ENCODE results near the gene VPS13D.

The VPS13D gene

DNA sequence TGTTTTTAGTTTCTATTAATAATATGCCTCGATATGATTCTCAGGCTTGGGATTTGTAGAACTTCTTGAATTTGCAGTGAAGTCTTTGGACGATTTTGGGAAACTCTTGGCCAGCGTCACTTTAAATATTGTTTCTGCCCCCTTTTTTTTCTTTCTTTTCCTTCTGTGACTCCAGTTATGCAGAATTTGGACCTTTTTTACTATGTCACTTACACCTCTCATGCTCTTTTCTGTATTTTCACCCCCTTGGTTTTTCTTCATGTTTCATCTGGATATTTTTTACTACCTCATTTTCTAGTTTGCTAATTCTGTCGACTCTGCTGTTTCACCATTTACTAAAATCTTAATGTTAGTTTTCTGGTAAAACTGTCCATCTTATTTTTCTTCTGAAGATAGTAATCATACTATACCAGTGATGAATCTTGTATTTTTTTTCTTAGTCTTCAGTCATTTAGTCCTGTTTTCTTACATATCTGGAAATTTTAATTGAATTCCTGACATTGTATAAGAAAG is 214.6 kb downstream of the VPS13D start:
- peaks cover 13% of the 10 kb centered on the region for H3K36me3 ChIP-seq
- TF ChIP-seq, protein P1, sequence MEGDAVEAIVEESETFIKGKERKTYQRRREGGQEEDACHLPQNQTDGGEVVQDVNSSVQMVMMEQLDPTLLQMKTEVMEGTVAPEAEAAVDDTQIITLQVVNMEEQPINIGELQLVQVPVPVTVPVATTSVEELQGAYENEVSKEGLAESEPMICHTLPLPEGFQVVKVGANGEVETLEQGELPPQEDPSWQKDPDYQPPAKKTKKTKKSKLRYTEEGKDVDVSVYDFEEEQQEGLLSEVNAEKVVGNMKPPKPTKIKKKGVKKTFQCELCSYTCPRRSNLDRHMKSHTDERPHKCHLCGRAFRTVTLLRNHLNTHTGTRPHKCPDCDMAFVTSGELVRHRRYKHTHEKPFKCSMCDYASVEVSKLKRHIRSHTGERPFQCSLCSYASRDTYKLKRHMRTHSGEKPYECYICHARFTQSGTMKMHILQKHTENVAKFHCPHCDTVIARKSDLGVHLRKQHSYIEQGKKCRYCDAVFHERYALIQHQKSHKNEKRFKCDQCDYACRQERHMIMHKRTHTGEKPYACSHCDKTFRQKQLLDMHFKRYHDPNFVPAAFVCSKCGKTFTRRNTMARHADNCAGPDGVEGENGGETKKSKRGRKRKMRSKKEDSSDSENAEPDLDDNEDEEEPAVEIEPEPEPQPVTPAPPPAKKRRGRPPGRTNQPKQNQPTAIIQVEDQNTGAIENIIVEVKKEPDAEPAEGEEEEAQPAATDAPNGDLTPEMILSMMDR (IDR thresholded peaks at IDR 0.05): no peak
- H3K4me3 ChIP-seq (ENCODE audit: low read depth in 1 of 2, low read length in 1 of 2): no peak overlapping the region
- no peaks in the 10 kb centered on the region for H3K27me3 ChIP-seq
- no peaks in the 10 kb centered on the region for H3K4me1 ChIP-seq (ENCODE audit: control insufficient read depth in 1 of 2, insufficient read depth in 1 of 2, low read depth in 1 of 2, low read length in 1 of 2)
- H3K27ac ChIP-seq: no peak overlapping the region
- no peaks in the 10 kb centered on the region for H3K9me3 ChIP-seq

- no peak overlapping the region for H3K27ac ChIP-seq
- peaks cover 13% of the 10 kb centered on the region for H3K36me3 ChIP-seq
- H3K4me3 ChIP-seq (ENCODE audit: low read depth in 1 of 2, low read length in 1 of 2): no peak overlapping the region
- H3K9me3 ChIP-seq: no peaks in the 10 kb centered on the region
- TF ChIP-seq, protein P1 (IDR thresholded peaks at IDR 0.05): no peak
- no peaks in the 10 kb centered on the region for H3K27me3 ChIP-seq
- no peaks in the 10 kb centered on the region for H3K4me1 ChIP-seq (ENCODE audit: control insufficient read depth in 1 of 2, insufficient read depth in 1 of 2, low read depth in 1 of 2, low read length in 1 of 2)
Measured at GRCh38 chr1:12445257-12445656, 215.4 kb downstream of the VPS13D start.

- H3K27ac ChIP-seq: no peak overlapping the region
- peaks cover 17% of the 10 kb centered on the region for H3K36me3 ChIP-seq
- TF ChIP-seq, protein P1 (IDR thresholded peaks at IDR 0.05): no peak
- H3K9me3 ChIP-seq: no peaks in the 10 kb centered on the region
- no peak overlapping the region for H3K4me3 ChIP-seq (ENCODE audit: low read depth in 1 of 2, low read length in 1 of 2)
- H3K4me1 ChIP-seq (ENCODE audit: control insufficient read depth in 1 of 2, insufficient read depth in 1 of 2, low read depth in 1 of 2, low read length in 1 of 2): no peaks in the 10 kb centered on the region
- H3K27me3 ChIP-seq: no peaks in the 10 kb centered on the region
Measured at GRCh38 chr1:12446593-12446992, 216.8 kb downstream of the VPS13D start.

GRCh38 chr1:12447307-12447706 is 217.5 kb downstream of the VPS13D start:
- Histone ChIP-seq H3K9me3 (no peaks in the 10 kb centered on the region), H3K36me3 (peaks cover 17% of the 10 kb centered on the region), H3K4me3 (ENCODE audit: low read depth in 1 of 2, low read length in 1 of 2) (no peak overlapping the region), H3K27ac (no peak overlapping the region), H3K4me1 (ENCODE audit: control insufficient read depth in 1 of 2, insufficient read depth in 1 of 2, low read depth in 1 of 2, low read length in 1 of 2) (no peaks in the 10 kb centered on the region), H3K27me3 (no peaks in the 10 kb centered on the region)
- TF ChIP-seq, protein P1 (IDR thresholded peaks at IDR 0.05): no peak

GRCh38 chr1:12447849-12448312 is 218.1 kb downstream of the VPS13D start:
- H3K9me3 ChIP-seq: no peaks in the 10 kb centered on the region
- no peak overlapping the region for H3K4me3 ChIP-seq (ENCODE audit: low read depth in 1 of 2, low read length in 1 of 2)
- H3K27ac ChIP-seq: no peak overlapping the region
- H3K27me3 ChIP-seq: no peaks in the 10 kb centered on the region
- H3K4me1 ChIP-seq (ENCODE audit: control insufficient read depth in 1 of 2, insufficient read depth in 1 of 2, low read depth in 1 of 2, low read length in 1 of 2): no peaks in the 10 kb centered on the region
- peaks cover 17% of the 10 kb centered on the region for H3K36me3 ChIP-seq
- TF ChIP-seq, protein P1 (IDR thresholded peaks at IDR 0.05): no peak
